Measurements from ENCODE around the gene OSMR.
"Not testable (repeated sequence)": the region's sequence is repeated elsewhere in the genome, so short reads cannot be mapped to it uniquely, and the experiment has no call there.

OSMR gene

DNA sequence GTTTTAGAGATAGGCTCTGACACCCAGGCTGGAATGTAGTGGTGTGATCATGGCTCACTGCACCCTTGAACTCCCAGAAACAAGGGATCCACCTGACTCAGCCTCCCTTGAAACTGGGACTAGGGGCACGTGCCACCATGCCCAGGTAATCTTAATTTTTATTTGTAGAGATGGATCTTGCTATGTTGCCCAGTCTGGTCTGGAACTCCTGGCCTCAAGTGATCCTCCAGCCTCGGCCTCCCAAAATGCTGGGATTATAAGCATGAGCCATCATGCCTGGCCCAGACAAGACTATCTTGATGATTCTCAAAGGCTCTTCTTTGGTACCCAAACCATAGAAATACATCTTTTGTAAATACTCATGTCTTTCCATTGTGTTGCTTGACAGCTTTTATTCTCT lies 10.8 kb downstream of the OSMR start:
- Histone ChIP-seq H4K20me1 (ENCODE audit: low read depth, low read length) (no peaks in the 10 kb centered on the region), H3K9me3 (ENCODE audit: insufficient read depth, low read length) (no peaks in the 10 kb centered on the region), H3K27ac (ENCODE audit: low read depth, low read length) (no peak overlapping the region), H3K4me2 (ENCODE audit: low read depth, low read length, poor library complexity, severe bottlenecking) (no peak overlapping the region), H3K4me3 (ENCODE audit: insufficient read depth, low read length, poor library complexity, severe bottlenecking) (no peak overlapping the region), H3K36me3 (ENCODE audit: low read length) (no peaks in the 10 kb centered on the region), H3F3A (ENCODE audit: insufficient read depth) (no peaks in the 10 kb centered on the region), H3K79me2 (ENCODE audit: insufficient read depth, low read length) (no peaks in the 10 kb centered on the region), H3K9ac (ENCODE audit: low read length) (no peak overlapping the region), H2AFZ (ENCODE audit: low read depth, low read length, severe bottlenecking) (no peak overlapping the region), H3K27me3 (ENCODE audit: low read length) (no peaks in the 10 kb centered on the region), H3K9me2 (replicated peaks; ENCODE audit: insufficient read depth, low read length) (no peaks in the 10 kb centered on the region)
- TF ChIP-seq, protein P1, sequence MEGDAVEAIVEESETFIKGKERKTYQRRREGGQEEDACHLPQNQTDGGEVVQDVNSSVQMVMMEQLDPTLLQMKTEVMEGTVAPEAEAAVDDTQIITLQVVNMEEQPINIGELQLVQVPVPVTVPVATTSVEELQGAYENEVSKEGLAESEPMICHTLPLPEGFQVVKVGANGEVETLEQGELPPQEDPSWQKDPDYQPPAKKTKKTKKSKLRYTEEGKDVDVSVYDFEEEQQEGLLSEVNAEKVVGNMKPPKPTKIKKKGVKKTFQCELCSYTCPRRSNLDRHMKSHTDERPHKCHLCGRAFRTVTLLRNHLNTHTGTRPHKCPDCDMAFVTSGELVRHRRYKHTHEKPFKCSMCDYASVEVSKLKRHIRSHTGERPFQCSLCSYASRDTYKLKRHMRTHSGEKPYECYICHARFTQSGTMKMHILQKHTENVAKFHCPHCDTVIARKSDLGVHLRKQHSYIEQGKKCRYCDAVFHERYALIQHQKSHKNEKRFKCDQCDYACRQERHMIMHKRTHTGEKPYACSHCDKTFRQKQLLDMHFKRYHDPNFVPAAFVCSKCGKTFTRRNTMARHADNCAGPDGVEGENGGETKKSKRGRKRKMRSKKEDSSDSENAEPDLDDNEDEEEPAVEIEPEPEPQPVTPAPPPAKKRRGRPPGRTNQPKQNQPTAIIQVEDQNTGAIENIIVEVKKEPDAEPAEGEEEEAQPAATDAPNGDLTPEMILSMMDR (IDR thresholded peaks at IDR 0.05; ENCODE audit: insufficient read depth, low read length, poor library complexity, severe bottlenecking) = no peak
- TF ChIP-seq EZH2phosphoT487 (conservative IDR thresholded peaks at IDR 0.05; ENCODE audit: low read length) = no peak

DNA sequence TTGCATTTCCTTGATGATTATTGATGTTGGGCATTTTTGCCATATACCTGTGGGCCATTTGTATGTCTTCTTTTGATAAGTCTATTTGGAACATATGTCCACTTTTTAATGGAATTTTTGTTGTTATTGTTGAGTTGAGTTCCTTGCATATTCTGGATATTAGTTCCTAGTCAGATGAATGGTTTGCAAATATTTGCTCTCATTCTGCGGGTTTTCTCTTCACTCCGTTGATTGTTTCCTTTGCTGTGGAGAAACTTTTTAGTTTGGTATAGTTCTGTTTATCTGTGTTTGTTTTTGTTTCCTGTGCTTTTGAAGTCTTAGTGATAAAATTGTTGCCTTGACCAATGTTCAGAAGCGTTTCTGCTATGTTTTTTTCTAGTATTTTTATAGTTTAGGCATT lies 13.0 kb downstream of the OSMR start:
- no peaks in the 10 kb centered on the region for H3K9me3 ChIP-seq (ENCODE audit: insufficient read depth, low read length)
- no peak overlapping the region for H3K4me3 ChIP-seq (ENCODE audit: insufficient read depth, low read length, poor library complexity, severe bottlenecking)
- H3K27me3 ChIP-seq (ENCODE audit: low read length) = no peaks in the 10 kb centered on the region
- no peak overlapping the region for H3K9ac ChIP-seq (ENCODE audit: low read length)
- H3K9me2 ChIP-seq (replicated peaks; ENCODE audit: insufficient read depth, low read length) = no peaks in the 10 kb centered on the region
- H3F3A ChIP-seq (ENCODE audit: insufficient read depth) = no peaks in the 10 kb centered on the region
- no peak overlapping the region for H3K27ac ChIP-seq (ENCODE audit: low read depth, low read length)
- no peak overlapping the region for H3K4me2 ChIP-seq (ENCODE audit: low read depth, low read length, poor library complexity, severe bottlenecking)
- TF ChIP-seq, protein P1 (IDR thresholded peaks at IDR 0.05; ENCODE audit: insufficient read depth, low read length, poor library complexity, severe bottlenecking) = no peak
- no peak for TF ChIP-seq EZH2phosphoT487 (conservative IDR thresholded peaks at IDR 0.05; ENCODE audit: low read length)
- H3K36me3 ChIP-seq (ENCODE audit: low read length) = no peaks in the 10 kb centered on the region
- H3K79me2 ChIP-seq (ENCODE audit: insufficient read depth, low read length) = no peaks in the 10 kb centered on the region
- H4K20me1 ChIP-seq (ENCODE audit: low read depth, low read length) = no peaks in the 10 kb centered on the region
- no peak overlapping the region for H2AFZ ChIP-seq (ENCODE audit: low read depth, low read length, severe bottlenecking)

DNA sequence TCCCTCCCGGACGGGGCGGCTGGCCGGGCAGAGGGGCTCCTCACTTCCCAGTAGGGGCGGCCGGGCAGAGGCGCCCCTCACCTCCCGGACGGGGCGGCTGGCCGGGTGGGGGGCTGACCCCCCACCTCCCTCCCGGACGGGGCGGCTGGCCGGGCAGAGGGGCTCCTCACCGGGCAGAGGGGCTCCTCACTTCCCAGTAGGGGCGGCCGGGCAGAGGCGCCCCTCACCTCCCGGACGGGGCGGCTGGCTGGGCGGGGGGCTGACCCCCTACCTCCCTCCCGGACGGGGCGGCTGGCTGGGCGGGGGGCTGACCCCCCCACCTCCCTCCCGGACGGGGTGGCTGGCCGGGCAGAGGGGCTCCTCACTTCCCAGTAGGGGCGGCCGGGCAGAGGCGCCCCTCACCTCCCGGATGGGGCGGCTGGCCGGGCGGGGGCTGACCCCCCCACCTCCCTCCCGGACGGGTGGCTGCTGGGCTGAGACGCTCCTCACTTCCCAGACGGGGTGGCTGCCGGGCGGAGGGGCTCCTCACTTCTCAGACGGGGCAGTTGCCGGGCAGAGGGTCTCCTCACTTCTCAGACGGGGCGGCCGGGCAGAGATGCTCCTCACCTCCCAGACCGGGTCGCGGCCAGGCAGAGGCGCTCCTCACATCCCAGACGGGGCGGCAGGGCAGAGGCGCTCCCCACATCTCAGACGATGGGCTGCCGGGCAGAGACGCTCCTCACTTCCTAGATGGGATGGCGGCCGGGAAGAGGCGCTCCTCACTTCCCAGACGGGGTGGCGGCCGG lies 16.4 kb downstream of the OSMR start:
- not testable (repeated sequence) for H3K9ac ChIP-seq (ENCODE audit: low read length); H3K9me2 ChIP-seq (replicated peaks; ENCODE audit: insufficient read depth, low read length); H3K4me2 ChIP-seq (ENCODE audit: low read depth, low read length, poor library complexity, severe bottlenecking); H3F3A ChIP-seq (ENCODE audit: insufficient read depth); H2AFZ ChIP-seq (ENCODE audit: low read depth, low read length, severe bottlenecking); H3K27me3 ChIP-seq (ENCODE audit: low read length); H4K20me1 ChIP-seq (ENCODE audit: low read depth, low read length); H3K4me3 ChIP-seq (ENCODE audit: insufficient read depth, low read length, poor library complexity, severe bottlenecking); H3K9me3 ChIP-seq (ENCODE audit: insufficient read depth, low read length); H3K36me3 ChIP-seq (ENCODE audit: low read length); H3K27ac ChIP-seq (ENCODE audit: low read depth, low read length); H3K79me2 ChIP-seq (ENCODE audit: insufficient read depth, low read length)

DNA sequence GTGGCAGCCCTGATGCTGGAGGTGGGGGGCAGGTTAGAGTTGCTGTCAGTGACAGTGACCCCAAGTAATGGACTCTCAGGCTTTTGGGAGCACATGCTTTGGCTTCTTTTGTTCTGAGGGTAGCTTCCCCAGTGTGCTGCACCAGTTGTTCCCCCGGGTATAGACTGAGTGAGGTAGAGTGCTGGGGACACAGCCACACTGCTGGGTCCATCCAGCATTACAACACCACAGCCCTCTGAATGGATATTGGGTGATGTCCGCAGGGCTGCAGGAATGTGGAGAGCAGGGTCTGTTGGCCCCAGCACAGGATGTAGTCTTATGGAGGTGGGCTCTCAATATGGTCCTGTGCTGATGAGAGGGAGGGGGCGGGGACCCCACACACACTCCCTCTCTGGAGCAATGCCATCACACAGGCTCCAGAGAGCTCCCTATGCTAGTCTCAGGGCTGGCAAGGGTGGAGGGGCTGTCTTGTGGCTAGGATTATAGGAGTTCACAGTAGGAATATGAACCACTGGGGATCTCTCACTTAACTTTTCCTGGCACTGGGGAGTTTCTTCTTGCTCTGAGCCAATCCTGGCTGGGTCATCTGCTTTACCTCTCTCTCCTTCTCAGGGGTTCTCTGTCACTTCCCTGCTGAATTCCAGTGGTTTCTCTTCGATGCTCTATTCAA lies 20.7 kb downstream of the OSMR start:
- TF ChIP-seq EZH2phosphoT487 (conservative IDR thresholded peaks at IDR 0.05; ENCODE audit: low read length) = no peak
- TF ChIP-seq, protein P1 (IDR thresholded peaks at IDR 0.05; ENCODE audit: insufficient read depth, low read length, poor library complexity, severe bottlenecking) = no peak
- no peaks in the 10 kb centered on the region for H3K36me3 ChIP-seq (ENCODE audit: low read length)
- H3K9me3 ChIP-seq (ENCODE audit: insufficient read depth, low read length) = no peaks in the 10 kb centered on the region
- H4K20me1 ChIP-seq (ENCODE audit: low read depth, low read length) = no peaks in the 10 kb centered on the region
- H3K27me3 ChIP-seq (ENCODE audit: low read length) = no peaks in the 10 kb centered on the region
- H3K27ac ChIP-seq (ENCODE audit: low read depth, low read length) = no peak overlapping the region
- no peaks in the 10 kb centered on the region for H3K79me2 ChIP-seq (ENCODE audit: insufficient read depth, low read length)
- no peak overlapping the region for H3K9ac ChIP-seq (ENCODE audit: low read length)
- no peak overlapping the region for H3K4me3 ChIP-seq (ENCODE audit: insufficient read depth, low read length, poor library complexity, severe bottlenecking)
- no peak overlapping the region for H3K4me2 ChIP-seq (ENCODE audit: low read depth, low read length, poor library complexity, severe bottlenecking)
- H3F3A ChIP-seq (ENCODE audit: insufficient read depth) = no peaks in the 10 kb centered on the region
- H2AFZ ChIP-seq (ENCODE audit: low read depth, low read length, severe bottlenecking) = no peak overlapping the region
- H3K9me2 ChIP-seq (replicated peaks; ENCODE audit: insufficient read depth, low read length) = no peaks in the 10 kb centered on the region
